ENCODE data around the gene LRRK1. TPM values are rescaled to one million over a fixed set of nuclear protein-coding genes. Genes with fewer than 3 reads are reported as not detected.

Gene LRRK1
- total RNA-seq, 4 donors from 2014 or later: 14.1 to 31.5 (median 16.8) TPM

DNA sequence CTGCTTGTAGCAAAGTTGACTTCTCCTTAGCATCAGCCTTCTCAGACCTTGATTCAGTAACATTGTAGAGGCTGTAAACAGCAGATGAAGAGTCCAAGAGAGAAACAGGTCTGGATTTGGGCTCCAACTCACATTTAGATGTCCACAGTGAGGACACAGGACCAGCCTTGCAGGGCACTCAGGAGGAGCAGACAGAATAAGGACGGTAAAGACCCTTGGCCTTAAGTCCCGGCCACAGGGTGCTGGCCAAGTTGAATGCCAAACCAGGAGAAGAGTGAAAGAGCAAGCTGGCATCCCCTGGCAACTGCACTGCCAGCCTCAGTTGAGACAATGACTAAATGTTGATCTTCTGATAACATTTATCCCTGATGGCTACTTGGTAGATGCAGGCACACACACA, 136.3 kb downstream of the LRRK1 start:
- Histone ChIP-seq H3K27ac (no peak overlapping the region), H3K36me3 (peaks cover 0 to 88% (median 9%) of the 10 kb centered on the region in 3 donors), H3K9me3 (no peaks in the 10 kb centered on the region), H3K27me3 (no peaks in the 10 kb centered on the region), H3K4me3 (no peak overlapping the region), H3K4me1 (peaks cover 0 to 6% (median 0%) of the 10 kb centered on the region in 4 donors)
- TF ChIP-seq POLR2A (IDR thresholded peaks at IDR 0.05): no peak
- TF ChIP-seq, protein P1, sequence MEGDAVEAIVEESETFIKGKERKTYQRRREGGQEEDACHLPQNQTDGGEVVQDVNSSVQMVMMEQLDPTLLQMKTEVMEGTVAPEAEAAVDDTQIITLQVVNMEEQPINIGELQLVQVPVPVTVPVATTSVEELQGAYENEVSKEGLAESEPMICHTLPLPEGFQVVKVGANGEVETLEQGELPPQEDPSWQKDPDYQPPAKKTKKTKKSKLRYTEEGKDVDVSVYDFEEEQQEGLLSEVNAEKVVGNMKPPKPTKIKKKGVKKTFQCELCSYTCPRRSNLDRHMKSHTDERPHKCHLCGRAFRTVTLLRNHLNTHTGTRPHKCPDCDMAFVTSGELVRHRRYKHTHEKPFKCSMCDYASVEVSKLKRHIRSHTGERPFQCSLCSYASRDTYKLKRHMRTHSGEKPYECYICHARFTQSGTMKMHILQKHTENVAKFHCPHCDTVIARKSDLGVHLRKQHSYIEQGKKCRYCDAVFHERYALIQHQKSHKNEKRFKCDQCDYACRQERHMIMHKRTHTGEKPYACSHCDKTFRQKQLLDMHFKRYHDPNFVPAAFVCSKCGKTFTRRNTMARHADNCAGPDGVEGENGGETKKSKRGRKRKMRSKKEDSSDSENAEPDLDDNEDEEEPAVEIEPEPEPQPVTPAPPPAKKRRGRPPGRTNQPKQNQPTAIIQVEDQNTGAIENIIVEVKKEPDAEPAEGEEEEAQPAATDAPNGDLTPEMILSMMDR (IDR thresholded peaks at IDR 0.05): no peak
- no peak for TF ChIP-seq EP300 (IDR thresholded peaks at IDR 0.05)
- 84 to 85% methylated on average over 2 of the region's 2 CpGs for WGBS, 2 donors
- DNase-seq (ENCODE audit: low spot score in 2 of 2): peak in 1 of 2 donors; percentile 4

DNA sequence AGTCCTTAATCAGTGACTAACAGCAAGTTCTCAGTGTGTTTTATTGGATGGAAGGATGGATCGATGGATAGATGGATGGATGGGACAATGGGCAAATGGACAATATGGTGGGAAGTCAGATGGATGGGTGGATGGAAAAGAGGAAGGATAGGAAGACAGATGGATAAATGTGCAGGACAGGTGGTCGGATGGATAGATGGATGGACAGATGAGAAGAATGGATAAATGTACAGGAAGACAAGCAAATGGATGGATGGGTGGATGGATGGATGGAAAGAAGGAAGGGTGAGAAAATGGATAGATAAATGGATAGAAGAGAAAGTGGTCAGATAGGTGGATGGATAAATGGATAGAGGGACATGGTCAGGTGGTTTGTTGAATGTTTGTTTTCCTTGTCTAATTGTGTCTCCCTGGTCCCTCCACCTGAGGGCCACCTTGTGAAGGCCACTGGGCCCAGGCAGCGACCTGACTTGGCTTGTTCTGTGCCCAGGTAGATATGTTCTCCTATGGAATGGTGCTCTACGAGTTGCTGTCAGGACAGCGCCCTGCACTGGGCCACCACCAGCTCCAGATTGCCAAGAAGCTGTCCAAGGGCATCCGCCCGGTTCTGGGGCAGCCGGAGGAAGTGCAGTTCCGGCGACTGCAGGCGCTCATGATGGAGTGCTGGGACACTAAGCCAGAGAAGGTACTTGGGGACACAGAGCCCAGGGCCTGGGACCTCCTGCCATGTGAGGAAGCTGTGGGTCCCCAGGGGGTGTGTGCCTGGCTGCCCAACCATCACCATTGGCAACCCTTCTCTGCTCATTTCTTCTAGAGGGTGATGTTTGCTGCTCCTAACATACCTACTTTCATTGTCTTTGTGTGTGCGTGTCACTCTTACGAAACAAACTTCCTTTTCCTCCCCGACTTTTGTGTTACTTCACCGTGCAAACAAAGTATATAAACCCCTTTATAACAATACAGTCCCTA, 137.5 kb downstream of the LRRK1 start:
- TF ChIP-seq, protein P1 (IDR thresholded peaks at IDR 0.05): no peak
- TF ChIP-seq POLR2A (IDR thresholded peaks at IDR 0.05): no peak
- TF ChIP-seq EP300 (IDR thresholded peaks at IDR 0.05): no peak
- no peaks in the 10 kb centered on the region for H3K27me3 ChIP-seq
- 69 to 80% methylated on average over 8 to 15 of the region's 15 CpGs for WGBS, 2 donors
- H3K9me3 ChIP-seq: no peaks in the 10 kb centered on the region
- peaks cover 0 to 9% (median 0%) of the 10 kb centered on the region in 4 donors for H3K4me1 ChIP-seq
- peak in 1 of 2 donors; percentile 2 for DNase-seq (ENCODE audit: low spot score in 2 of 2)
- H3K4me3 ChIP-seq: no peak overlapping the region
- H3K36me3 ChIP-seq: peaks cover 0 to 88% (median 9%) of the 10 kb centered on the region in 3 donors
- H3K27ac ChIP-seq: no peak overlapping the region

DNA sequence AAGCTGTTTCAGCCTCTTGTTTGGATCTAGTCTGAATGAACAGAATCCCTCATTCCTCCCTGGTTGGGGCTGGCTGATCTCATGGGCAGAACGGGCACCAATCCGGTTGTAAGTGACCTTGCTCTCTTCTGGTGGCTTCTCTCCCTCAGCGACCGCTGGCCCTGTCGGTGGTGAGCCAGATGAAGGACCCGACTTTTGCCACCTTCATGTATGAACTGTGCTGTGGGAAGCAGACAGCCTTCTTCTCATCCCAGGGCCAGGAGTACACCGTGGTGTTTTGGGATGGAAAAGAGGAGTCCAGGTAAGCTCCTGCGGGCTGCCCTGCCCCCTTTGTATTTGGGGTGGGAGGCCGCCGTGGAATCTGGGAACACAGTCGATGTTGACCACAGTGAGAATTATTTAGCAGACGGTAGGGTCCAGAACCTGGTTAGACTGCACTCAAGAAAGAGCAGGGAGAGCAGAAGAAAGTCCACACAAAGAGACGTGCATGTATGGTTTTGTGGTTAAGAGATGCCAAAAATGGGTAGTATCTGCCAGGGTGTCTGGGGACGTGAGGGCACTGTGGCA, 138.8 kb downstream of the LRRK1 start:
- Histone ChIP-seq H3K9me3 (no peaks in the 10 kb centered on the region), H3K36me3 (peaks cover 0 to 85% (median 9%) of the 10 kb centered on the region in 3 donors), H3K27me3 (no peaks in the 10 kb centered on the region), H3K4me1 (peaks cover 0 to 15% (median 0%) of the 10 kb centered on the region in 4 donors), H3K27ac (no peak overlapping the region), H3K4me3 (no peak overlapping the region)
- DNase-seq (ENCODE audit: low spot score in 2 of 2): peak in 1 of 2 donors; percentile 3
- WGBS, 2 donors: 86 to 89% methylated on average over 14 of the region's 14 CpGs
- TF ChIP-seq EP300 (IDR thresholded peaks at IDR 0.05) (no peak), POLR2A (IDR thresholded peaks at IDR 0.05) (no peak)
- TF ChIP-seq, protein P1 (IDR thresholded peaks at IDR 0.05): no peak

DNA sequence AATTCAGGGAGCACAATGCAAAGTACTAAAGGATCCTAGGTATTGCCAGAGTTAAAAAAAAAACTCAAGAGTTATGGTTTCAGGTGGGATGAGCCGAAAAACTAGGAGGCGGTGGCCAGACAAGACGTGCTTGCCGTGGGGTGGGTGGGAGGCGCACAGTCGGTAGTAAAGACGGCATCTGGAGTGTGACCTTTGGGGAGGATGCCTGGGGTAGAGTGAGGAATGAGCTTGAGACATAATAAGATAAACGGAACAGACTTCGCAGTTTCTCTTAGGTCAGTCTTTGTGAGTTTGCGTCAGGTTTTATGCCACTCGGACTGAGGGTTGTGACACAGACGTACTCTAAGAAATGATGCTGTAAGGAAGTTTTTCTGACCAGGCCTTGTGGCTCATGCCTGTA, 139.6 kb downstream of the LRRK1 start:
- H3K27me3 ChIP-seq: no peaks in the 10 kb centered on the region
- H3K36me3 ChIP-seq: peaks cover 0 to 80% (median 9%) of the 10 kb centered on the region in 3 donors
- no peak overlapping the region for H3K27ac ChIP-seq
- peaks cover 0 to 23% (median 2%) of the 10 kb centered on the region in 4 donors for H3K4me1 ChIP-seq
- no peak for DNase-seq (ENCODE audit: low spot score in 2 of 2)
- H3K9me3 ChIP-seq: no peaks in the 10 kb centered on the region
- no peak overlapping the region for H3K4me3 ChIP-seq
- TF ChIP-seq POLR2A (IDR thresholded peaks at IDR 0.05) (no peak), EP300 (IDR thresholded peaks at IDR 0.05) (no peak)
- TF ChIP-seq, protein P1 (IDR thresholded peaks at IDR 0.05): no peak
- WGBS, 2 donors: 84 to 87% methylated on average over 12 of the region's 12 CpGs
